Mucosa of rectum (tissue), 2 donors: Measurements from ENCODE around the gene GPR142.
A peak's percentile ranks its signal among the peaks of the same experiment; 100 is the strongest.
"Not testable (repeated sequence)": the region's sequence is repeated elsewhere in the genome, so short reads cannot be mapped to it uniquely, and the experiment has no call there.

Source experiments
- H3K27ac ChIP-seq, 2 donors: one replicate each; pipeline ENCODE4 v1.7.0; 2013; ENCODE audit warnings: inconsistent platforms in 2 of 2, low read depth in 2 of 2, low read length in 2 of 2
- H3K27me3 ChIP-seq, 2 donors: one replicate each; pipeline ENCODE4 v1.7.0; 2013; ENCODE audit warnings: low read length in 2 of 2; ENCODE audit not compliant: control insufficient read depth in 2 of 2, insufficient read depth in 2 of 2
- H3K36me3 ChIP-seq, 2 donors: one replicate each; pipeline ENCODE4 v1.7.0; 2013; ENCODE audit warnings: low read length in 2 of 2; ENCODE audit not compliant: control insufficient read depth in 2 of 2, insufficient read depth in 2 of 2
- H3K4me1 ChIP-seq, 2 donors: one replicate each; pipeline ENCODE4 v1.7.0; 2013; ENCODE audit warnings: low read length in 2 of 2, mild to moderate bottlenecking in 1 of 2; ENCODE audit not compliant: control insufficient read depth in 2 of 2, insufficient read depth in 2 of 2
- H3K4me3 ChIP-seq, 2 donors: one replicate each; pipeline ENCODE4 v1.7.0; 2013; ENCODE audit warnings: low read length in 2 of 2
- H3K9ac ChIP-seq, 2 donors: one replicate each; pipeline ENCODE4 v1.7.0; 2013; ENCODE audit warnings: low read length in 2 of 2, low read depth in 1 of 2, mild to moderate bottlenecking in 1 of 2
- H3K9me3 ChIP-seq, 2 donors: one replicate each; pipeline ENCODE4 v1.7.0; 2013; ENCODE audit warnings: low read length in 2 of 2; ENCODE audit not compliant: control insufficient read depth in 2 of 2
- donor health status: healthy.
- donor health status: Normal muscosa, but diverticular disease.

The GPR142 gene

DNA sequence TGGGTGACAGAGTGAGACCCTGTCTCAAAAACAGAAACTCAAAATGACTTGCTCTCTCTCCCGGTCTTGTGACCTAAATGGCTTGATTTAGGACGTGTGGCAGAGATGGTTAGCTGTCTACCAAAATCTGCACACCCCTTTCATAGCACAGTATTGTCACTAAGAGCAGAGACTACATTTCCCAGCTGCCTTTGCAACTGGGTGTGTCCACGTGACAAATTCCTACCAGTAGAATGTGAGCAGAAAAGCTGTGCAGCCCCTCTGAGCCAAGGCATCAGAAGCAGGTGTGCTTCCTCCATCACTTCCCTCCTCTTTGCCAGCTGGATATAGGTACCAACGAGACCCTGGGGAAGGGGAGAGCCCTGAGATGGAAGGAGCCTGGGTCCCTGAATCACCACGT lies 25.5 kb downstream of the GPR142 start:
- Histone ChIP-seq H3K9ac (no peak overlapping the region), H3K9me3 (no peaks in the 10 kb centered on the region), H3K36me3 (no peaks in the 10 kb centered on the region), H3K27ac (no peak overlapping the region), H3K4me3 (no peak overlapping the region), H3K27me3 (no peaks in the 10 kb centered on the region), H3K4me1 (peaks cover 2 to 14% of the 10 kb centered on the region in 2 donors)

DNA sequence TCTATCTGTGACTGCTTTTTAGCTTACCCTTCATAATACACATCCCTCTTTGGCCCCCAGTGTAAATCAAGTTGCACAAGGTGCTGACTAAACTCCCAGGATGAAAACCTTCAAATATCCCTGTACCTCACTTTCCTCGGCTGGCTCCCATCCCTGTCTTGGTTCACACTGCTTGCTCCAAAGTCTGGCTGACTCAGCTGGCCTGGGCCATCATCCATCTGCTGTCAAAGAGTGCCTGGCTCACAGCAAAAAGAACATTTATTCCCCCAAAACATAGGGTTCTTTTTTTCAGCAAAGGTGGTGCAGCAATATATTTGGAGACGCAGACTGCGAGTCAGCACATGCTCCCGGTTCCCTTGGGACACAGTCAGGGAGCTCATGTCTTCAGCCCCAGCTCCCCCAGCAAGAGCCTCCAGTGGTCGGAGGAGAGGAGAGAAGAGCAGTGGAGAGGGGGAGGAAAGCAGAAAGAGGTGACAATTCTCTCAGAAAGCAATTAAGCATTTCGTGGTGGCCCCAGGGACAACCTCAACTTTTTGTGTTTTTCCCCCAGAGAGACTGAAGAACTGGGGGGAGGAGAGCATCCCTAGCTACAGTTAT lies 26.1 kb downstream of the GPR142 start:
- H3K27ac ChIP-seq: no peak overlapping the region
- no peak overlapping the region for H3K9ac ChIP-seq
- H3K27me3 ChIP-seq: no peaks in the 10 kb centered on the region
- no peaks in the 10 kb centered on the region for H3K9me3 ChIP-seq
- no peak overlapping the region for H3K4me3 ChIP-seq
- H3K4me1 ChIP-seq: peaks cover 0 to 12% of the 10 kb centered on the region in 2 donors
- no peaks in the 10 kb centered on the region for H3K36me3 ChIP-seq

DNA sequence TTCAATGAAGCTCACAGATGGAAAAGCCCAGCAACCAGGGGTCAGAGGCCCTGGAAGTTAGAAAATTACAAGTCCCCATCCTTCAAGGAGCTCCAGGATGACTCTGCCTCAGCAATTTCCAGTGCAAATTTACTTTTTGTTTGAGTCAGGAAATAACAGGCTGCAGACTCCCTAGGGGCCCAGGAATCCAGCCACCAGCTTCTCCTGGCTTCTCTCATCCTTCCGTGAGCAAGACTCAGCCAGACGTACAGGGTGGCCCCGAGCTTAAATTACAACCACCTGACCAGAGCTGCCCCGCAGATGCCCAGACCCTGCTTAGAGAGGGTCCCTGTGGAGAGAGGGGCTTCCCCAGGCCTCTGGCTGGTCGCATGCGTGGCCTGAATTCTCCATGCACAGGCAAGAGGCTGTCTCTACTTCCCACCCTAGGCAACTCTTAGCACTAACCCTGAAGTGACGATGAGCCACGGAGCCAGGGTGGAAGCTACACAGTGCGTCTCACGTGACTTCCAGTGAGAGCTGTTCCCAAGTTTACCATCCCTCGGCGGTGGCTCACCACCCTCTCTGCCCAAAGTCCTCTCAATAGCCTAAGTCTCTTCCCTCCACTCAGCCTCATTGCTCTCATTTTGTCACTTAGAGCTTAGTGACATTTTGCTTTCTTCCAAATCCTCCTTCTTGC lies 27.1 kb downstream of the GPR142 start:
- no peak overlapping the region for H3K4me3 ChIP-seq
- no peaks in the 10 kb centered on the region for H3K27me3 ChIP-seq
- H3K9me3 ChIP-seq: no peaks in the 10 kb centered on the region
- peak overlapping the region in 1 of 2 donors; percentile 39 for H3K9ac ChIP-seq
- no peaks in the 10 kb centered on the region for H3K36me3 ChIP-seq
- peaks cover 0 to 12% of the 10 kb centered on the region in 2 donors for H3K4me1 ChIP-seq
- peak overlapping the region; percentile 24 to 53 for H3K27ac ChIP-seq

DNA sequence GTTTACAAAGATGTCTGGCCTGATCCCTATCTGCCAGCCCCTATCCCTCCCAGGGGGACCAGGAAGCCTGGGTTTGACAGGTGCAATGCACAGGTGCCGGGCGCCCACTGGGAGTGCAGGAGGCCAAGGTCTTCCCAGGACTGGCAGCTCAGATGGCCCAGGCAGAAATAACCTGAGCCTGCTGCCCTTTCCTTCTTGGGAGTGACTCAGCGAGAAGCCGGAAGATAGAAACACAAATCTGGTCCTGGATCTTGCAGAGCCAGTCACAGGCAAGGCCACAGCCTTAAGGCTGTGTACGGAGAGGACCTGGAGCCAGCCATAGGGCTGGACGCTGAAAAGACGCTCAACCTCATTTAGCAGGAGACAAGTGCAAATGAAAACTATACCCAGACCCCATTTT lies 27.7 kb downstream of the GPR142 start:
- Histone ChIP-seq H3K9ac (peak overlapping the region in 1 of 2 donors; percentile 39), H3K27ac (peak overlapping the region; percentile 24 to 53), H3K36me3 (no peaks in the 10 kb centered on the region), H3K9me3 (no peaks in the 10 kb centered on the region), H3K4me3 (no peak overlapping the region), H3K27me3 (no peaks in the 10 kb centered on the region), H3K4me1 (peaks cover 0 to 12% of the 10 kb centered on the region in 2 donors)

DNA sequence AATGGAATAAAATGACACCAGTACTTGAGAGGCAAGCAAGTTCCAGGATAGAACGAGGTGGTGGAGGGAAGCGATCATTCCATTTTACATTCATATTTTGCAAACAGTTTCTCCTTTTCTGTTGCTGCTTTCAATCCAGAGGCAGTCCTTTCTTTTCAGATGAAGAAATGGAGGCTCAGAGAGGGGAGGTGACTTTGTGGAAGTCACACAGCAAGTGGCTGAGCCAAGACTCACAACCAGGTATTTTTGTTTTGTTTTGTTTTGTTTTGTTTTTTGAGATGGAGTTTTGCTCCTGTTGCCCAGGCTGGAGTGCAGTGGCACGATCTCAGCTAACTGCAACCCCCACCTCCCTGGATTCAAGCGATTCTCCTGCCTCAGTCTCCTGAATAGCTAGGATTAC lies 29.3 kb downstream of the GPR142 start:
- no peak overlapping the region for H3K27ac ChIP-seq
- H3K9ac ChIP-seq: no peak overlapping the region
- H3K36me3 ChIP-seq: no peaks in the 10 kb centered on the region
- peaks cover 0 to 12% of the 10 kb centered on the region in 2 donors for H3K4me1 ChIP-seq
- H3K4me3 ChIP-seq: no peak overlapping the region
- no peaks in the 10 kb centered on the region for H3K27me3 ChIP-seq
- no peaks in the 10 kb centered on the region for H3K9me3 ChIP-seq

DNA sequence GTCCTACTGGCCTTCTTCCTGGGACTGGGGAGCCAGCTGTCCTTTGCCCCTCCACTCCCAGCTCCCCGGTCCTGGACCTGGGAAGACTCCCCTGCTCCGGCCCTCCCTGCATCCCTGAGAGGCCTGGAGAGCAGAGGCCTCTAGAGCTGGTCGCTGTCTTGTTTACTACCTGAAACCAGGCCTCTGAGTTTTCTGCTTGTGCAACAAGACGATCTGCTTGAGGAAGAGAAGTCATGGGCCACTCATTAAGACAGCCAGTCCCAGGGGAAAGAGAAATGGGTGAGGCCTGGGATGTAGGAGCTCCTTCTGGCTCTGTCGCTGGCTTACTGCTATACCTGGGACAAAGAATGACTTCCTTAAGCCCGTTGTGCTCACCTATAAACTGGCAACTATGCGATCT lies 34.7 kb downstream of the GPR142 start:
- Histone ChIP-seq H3K27me3 (no peaks in the 10 kb centered on the region), H3K36me3 (no peaks in the 10 kb centered on the region), H3K4me3 (no peak overlapping the region), H3K9me3 (no peaks in the 10 kb centered on the region), H3K9ac (no peak overlapping the region), H3K27ac (no peak overlapping the region), H3K4me1 (no peaks in the 10 kb centered on the region)

DNA sequence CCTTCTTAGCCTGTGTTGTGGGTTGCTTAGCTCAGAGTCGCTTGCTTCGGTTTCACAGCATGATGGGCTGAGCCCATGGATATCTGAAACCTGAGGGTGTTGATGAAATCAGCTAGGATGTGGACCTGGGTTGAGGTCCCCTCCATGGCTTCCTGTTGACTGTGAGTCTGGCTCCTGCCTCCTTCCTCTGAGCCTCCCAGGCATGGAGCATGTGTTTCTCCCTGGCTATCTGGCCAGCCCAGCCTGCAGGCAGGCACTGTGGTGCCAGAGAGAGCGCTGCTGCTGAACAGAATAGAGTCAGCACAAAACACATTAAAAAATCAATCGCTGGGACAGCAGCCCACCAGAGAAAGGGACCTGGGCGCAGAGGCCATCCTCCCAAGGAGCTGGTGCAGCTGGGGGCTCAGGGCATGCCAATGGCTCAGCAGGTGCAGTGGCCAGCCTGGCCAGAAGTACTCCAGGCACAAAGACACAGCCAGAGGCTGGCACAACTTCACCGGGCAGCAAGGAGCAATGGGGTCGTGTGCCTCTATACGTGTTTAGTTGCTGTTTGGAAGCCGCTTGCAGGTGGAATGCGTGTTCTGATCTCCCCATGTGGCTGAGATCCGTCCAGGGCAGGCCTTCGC lies 36.3 kb downstream of the GPR142 start:
- H3K4me1 ChIP-seq: peaks cover 0 to 3% of the 10 kb centered on the region in 2 donors
- H3K4me3 ChIP-seq: no peak overlapping the region
- no peaks in the 10 kb centered on the region for H3K9me3 ChIP-seq
- H3K27me3 ChIP-seq: no peaks in the 10 kb centered on the region
- no peak overlapping the region for H3K27ac ChIP-seq
- no peaks in the 10 kb centered on the region for H3K36me3 ChIP-seq
- H3K9ac ChIP-seq: no peak overlapping the region

DNA sequence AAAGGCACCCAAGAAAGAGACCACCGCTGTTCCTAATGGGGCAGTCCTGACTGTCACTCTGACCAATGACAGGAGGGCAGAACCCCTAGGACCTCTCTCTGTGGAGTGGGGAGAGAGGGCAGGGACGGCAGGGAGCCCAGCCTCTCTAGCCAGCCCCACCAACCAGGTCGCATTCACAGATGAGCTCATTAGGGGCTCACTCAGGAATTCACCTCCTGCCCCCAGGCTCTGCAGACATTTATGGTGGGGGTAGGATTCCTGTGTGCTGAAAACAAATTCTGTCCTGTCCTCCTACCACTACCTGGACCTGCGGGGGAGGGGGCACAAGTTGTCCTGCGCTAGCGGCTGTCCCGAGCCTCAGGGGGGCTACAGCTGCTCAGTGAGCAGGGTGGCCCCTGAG lies 36.9 kb downstream of the GPR142 start:
- no peaks in the 10 kb centered on the region for H3K27me3 ChIP-seq

DNA sequence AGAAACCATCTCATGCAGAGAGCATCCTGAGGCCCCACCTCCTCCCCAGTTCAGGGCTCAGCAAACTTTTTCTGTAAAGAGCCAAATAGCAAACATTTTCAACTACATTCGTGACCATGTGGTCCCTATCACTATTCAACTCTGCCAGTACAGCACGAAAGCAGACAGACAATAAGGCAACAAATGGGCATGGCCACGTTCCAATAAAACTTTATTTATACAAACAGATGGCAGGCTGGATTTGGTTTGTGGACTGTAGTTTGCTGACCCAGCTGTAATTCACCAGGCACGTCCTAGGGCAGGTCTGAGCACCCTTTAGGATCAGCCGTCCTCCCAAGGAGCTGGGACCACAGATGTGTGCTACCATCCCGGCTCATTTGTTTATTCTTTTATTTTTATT lies 37.5 kb downstream of the GPR142 start:
- no peaks in the 10 kb centered on the region for H3K36me3 ChIP-seq
- H3K4me3 ChIP-seq: no peak overlapping the region
- H3K27me3 ChIP-seq: no peaks in the 10 kb centered on the region

More for the DNA sequence above, 36.9 kb downstream of the GPR142 start:
- H3K4me3 ChIP-seq: no peak overlapping the region
- no peak overlapping the region for H3K27ac ChIP-seq
- no peak overlapping the region for H3K9ac ChIP-seq
- H3K4me1 ChIP-seq: peaks cover 0 to 3% of the 10 kb centered on the region in 2 donors
- H3K36me3 ChIP-seq: no peaks in the 10 kb centered on the region
- no peaks in the 10 kb centered on the region for H3K9me3 ChIP-seq

DNA sequence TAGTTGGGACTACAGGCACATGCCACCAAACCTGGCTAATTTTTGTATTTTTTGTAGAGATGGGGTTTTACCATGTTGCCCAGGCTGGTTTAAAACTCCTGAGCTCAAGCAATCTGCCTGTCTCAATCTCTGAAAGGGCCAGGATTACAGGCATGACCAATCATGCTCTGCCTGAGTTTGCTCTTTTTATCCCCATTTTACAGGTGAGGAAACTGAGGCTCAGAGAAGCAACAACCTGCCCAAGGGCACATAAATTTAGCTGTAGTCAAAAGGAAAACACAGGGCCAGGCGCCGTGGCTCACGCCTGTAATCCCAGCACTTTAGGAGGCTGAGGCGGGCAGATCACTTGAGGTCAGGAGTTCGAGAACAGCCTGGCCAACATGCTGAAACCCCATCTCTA lies 38.0 kb downstream of the GPR142 start:
- not testable (repeated sequence) for H3K9ac ChIP-seq, H3K9me3 ChIP-seq, H3K27ac ChIP-seq, H3K36me3 ChIP-seq, H3K4me3 ChIP-seq, H3K4me1 ChIP-seq, H3K27me3 ChIP-seq

More for the DNA sequence above, 37.5 kb downstream of the GPR142 start:
- Histone ChIP-seq H3K9ac (no peak overlapping the region), H3K4me1 (peaks cover 0 to 3% of the 10 kb centered on the region in 2 donors), H3K9me3 (no peaks in the 10 kb centered on the region), H3K27ac (no peak overlapping the region)
